HG03460 (cell line): ENCODE results near the gene ZNF629.

Source experiments
- ATAC-seq: cut with Tn5 transposase; IDR thresholded peaks from one replicate; pipeline ENCODE4 v1.9.1; 2021; ENCODE audit not compliant: unreplicated experiment

The ZNF629 gene

DNA sequence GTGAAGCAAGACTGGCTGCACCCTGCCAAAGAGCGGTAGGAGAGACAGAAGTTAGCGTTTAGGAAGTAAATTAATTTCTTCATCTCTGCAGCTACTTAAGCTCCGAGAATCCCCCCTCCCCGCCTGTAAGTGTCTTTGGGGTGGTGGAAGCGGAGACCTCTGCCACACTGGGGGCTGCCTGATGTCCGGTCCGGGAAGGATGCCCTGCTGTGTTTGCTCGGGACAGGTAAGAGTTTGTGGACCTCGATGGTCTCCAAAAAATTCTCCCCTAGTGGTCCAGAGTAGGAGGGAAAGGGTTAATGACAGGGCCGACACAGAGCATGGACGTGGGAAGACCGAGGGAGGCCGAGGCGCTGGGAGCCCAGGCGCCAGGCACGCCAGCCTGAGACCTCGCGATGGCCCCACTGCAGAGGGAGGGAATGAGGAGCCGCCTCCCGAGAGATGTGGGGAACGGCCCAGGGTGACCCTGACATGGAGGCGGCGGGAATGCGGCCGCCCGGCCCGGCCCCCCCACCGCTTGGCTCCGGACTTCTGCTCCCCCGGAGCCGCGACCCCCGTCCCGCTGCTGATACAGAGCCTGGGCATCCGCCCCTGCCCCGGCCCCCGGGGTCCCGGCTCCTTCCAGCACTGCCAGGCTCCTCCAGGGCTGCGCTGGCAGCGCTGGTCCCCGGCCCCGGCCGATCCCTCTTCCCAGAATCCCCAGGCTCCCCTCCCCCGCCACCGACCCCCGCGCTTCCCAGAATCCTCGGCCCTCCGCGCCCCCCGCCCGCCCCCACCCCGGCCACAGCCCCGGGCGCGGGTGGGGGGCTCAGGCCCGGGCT, 680 bp downstream of the ZNF629 start:
- no peak for ATAC-seq

DNA sequence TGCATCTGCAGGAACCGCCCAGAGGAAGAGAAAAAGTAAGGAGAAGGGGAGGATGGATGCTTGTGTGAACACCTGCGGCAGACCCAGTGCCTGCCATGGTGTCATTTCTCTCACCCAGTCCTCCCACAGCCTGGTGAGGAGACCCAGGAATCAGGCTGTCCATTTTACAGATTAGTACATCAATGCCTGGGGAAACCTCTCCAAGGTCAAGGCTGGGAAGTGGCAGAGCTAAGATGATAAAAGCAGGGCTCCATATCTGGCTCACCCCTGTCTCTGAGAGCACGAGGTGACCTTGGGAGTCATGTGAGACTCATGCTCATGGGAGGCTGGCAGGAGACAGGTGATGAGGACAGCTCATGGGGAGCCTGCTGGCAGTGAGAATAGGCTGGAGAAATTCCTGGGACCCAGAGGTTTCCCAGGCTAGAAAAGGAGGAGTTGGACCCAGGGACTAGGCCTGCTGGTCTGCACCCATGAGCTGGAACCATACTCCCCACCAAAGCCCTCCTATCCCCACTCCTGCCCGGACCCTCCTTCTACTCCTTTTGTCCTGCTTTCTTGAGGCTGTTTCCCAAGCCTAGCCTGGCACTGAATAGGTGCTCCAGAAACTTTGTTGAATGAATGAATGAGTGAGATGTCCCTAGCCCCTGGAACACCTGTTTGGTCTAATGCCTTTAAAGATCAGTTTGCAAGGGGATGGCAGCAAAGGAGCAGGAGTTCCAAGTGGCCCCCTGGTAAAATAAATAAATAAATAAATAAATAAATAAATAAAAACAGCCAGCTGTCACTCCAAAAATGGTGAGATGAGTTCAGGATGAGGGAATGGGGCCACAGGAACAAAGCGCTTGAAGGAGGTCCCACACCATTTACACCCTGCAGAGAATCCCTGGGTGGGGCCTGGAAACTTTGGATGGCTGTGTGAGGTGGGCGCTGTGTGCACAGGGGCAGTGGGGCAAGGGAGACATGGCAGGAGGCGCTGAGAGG, 1.6 kb downstream of the ZNF629 start:
- no peak for ATAC-seq

DNA sequence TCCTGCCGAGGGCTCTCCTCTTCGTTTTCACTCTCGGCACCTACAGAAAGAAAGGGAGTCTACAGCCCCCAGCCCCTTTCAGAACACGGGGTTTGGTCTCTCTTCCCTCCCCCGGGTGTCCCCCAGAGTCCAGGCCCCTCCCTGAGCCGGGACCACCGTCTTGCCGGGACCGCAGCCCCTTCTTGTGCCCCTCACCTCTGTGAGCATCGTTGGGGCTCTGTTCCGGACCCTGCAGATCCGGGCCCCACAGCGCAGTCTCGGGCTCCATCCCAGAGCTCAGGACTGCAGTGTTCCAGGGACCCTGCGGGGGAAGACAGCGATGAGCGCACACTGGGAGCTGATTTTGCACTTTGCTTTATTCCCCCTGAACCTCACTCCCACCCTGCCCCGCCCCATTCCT, 2.8 kb downstream of the ZNF629 start:
- ATAC-seq: no peak

DNA sequence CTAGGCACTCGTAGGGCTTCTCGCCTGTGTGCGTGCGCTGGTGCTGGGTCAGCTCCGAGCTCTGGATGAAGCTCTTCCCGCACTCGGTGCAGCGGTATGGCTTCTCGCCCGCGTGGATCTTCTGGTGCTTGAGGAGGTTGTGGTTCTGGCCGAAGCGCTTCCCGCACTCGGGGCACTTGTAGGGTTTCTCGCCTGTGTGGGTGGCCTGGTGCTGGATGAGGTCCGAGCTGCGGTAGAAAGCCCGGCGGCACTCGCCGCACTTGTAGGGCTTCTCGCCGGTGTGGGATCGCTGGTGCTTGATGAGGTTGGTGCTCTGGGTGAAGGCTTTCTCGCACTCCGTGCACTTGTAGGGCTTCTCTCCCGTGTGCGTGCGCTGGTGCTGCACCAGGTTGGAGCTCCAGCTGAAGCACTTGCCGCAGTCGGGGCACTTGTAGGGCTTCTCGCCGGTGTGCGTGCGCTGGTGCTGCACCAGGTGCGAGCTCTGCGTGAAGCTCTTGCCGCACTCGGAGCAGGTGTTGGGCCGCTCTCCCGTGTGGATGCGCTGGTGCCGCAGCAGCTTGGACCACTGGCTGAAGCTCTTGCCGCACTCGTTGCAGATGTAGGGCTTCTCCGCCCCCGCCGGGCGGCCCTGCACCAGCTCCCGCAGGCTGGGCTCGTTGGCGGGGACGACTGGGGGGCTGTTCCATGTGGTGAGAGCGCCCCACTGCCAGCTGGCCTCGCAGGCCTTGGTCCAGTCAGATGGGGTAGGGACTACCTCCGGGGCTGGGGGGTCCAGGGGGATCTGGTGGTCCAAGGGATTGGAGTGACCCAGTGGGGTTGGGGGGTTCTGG, 3.5 kb downstream of the ZNF629 start:
- ATAC-seq: no peak

DNA sequence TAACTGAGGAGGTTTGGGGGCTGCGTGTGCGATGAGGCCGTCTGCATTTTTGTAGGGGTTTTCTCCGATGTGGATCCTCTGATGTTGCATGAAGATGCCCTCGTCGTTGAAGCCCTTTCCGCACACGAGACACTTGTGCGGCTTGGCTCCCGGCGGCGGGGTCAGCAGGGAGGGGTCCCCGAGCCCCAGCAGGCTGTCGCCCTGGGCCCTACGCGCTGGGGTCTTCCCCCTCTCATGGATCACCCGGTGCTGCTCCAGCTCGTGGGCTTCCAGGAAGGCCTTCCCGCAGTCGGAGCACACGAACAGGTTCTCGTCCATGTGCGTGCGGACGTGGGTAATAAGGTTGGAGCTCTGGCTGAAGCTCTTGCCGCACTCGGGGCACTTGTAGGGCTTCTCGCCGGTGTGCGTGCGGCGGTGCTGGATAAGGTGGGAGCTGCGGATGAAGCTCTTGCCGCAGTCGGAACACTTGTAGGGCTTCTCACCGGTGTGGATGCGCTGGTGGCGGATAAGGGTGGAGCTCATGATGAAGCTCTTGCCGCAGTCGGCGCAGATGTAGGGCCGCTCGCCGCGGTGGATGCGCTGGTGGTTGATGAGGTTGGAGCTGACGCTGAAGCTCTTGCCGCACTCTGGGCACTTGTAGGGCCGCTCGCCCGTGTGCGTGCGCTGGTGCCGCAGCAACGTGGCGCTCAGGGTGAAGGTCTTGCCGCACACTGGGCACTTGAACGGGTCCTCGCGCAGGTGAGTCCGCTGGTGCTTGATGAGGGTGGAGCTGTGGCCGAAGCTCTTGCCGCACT, 4.3 kb downstream of the ZNF629 start:
- no peak for ATAC-seq

DNA sequence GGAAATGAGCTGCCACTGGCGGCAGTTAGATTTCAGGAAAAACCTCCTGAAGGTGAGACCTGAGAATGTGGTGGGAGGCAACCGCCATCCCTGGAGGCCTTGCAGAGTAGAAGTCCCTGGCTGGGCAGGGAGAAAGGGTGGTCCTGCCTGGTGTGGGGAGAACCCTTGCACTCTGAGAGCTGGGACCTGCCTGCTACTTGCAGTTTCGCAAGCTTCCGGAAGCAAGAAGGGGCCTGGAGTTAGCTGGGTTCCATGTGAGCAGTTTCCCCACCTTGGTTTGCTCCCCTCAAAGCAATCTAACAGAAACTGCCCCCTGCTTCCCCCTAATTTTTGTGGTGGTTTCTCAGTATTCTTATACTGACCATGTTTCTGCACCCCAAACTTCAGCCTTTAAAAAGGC, 6.5 kb downstream of the ZNF629 start:
- ATAC-seq: no peak

DNA sequence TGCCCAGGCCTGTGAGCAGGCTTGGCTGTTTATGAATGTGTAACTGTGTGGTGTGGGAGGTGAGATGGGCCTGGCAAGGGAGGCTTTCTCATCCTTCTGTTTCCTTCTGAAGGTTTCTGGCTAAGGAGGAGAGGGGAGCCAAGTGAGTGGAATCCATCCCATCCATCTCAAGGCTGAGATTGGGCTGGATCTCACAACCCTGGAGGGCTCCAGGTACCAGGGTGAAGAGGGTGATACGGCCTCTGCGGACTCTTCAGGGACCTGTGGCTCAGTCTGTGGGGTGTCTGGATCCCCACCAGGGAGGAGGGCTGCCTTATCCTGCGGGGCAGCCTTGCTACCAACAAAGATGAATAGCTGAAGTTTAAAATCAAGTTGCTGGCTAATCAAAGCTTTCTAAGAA, 7.0 kb downstream of the ZNF629 start:
- ATAC-seq: no peak

DNA sequence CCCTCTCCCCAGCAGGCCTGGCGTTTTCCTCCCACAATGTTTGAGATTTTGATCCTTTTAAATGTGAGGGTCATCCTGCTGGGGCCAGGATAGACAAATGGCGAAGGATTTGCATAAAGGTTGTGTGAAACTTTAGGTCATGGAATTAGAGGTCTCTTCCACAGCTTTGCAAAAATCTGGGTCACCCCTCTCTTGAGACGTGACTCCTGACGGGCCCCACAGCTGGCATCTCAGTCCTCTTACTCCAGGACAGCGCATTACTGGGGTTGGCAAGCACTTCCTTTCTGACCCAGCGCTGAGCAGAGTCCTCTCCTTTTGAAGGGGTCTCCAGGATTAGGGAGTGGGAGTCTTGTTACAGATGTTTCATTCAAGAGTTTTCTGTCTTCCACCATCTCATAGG, 7.4 kb downstream of the ZNF629 start:
- ATAC-seq: no peak

DNA sequence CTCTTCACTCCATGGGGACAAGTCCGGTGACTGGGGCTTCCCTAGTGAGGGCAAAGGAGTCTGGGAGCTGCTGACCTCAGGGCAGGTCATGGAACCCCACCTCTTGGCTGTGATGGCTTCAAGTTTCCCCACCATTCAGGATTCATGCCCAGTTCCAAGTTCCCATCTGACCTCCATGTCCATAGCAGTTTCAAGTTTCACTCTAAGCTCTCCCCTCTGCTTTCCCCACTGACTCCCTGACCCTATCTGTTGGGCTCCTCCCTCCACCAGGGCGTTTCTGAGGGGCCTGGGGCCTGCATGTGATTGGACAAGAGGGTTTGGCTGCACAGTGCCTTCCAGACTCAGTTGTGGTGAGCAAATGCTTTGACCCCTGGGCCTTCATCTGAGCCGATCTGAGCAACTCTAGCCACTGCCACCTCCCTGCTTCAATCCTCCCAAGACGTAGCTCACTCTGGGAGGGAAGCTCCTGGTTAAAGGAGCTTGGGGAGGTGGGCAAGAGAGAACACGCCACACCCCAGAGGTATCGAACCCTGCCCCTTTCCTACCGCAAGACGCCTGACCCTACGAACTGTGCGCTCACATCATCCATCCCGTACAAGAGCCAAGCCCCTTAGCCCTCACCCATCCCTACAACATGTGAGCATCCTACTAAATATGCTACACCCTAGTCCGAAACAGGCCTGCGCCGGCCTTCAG, 8.3 kb downstream of the ZNF629 start:
- no peak for ATAC-seq

DNA sequence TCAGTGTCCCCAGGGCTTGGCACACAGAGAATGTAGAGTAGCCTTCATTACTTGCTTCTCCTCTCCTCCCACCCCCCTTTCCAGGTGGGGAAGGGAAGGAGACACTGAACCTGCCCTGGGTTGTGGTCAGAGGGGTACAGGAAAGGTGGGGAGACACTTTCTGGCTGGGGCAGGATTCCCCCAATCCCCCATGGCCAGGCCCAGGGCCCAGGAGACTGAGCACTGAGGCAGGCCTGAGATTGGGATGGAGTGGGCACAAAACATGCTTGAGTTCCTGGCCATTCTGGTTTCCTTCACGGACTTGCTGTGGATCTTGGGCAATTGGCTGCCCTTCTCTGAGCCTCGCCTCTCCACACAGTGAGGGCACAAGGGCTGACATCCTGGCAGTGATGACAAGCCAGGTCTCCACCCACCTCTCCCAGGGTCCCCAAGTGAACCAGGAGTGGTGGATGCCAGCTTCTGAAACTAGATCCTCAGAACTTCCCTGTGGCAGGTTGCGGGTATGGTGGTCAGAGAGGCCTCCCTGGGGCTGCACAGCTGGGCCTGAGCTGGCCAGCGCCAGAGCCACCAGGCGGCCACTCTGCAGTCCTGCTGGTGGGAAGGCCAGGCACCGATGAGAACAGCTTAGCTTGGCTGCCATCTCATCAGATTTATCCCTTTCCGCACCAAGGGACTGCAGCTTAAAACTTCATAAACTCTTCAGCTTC, 9.3 kb downstream of the ZNF629 start:
- ATAC-seq: no peak

DNA sequence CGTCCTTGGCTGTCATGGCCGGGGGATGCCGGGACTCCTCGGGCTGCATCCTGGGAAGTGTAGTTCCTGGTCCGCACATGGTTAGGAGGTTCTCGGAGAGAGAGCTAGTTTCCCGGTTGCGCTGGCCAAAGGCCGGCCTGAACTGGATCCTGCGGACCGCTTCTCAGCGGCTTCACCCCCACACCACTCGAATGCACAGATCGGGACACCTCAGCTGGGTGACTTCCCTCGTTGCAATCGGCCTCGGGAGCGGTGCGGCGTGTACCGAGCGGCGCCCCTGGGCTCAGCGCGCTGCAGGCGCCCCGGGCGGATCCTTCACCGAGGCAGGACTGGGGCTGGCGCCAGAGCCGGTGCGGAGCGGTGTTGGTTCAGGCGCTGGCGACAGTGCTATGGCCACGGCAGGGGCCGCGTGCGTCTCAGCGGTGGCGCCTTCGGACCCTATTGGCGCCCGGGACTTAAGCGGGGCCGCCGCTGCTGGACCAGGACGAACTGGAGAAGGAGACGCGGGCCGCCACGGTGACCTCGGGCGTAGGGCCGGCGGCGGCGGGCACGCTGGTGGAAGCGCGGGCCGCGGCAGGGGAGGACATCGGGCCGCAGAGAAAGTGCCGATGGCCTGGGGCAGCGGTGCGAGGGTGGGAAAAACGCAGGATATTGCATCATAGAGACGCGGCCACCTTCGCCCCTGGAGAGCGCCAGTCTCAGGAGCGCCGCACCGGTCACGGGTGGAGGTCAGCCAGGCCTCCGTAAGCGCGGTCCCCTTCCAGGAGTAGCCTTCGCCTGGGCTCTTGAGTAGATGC, 11.4 kb downstream of the ZNF629 start:
- ATAC-seq: peak; percentile 61

DNA sequence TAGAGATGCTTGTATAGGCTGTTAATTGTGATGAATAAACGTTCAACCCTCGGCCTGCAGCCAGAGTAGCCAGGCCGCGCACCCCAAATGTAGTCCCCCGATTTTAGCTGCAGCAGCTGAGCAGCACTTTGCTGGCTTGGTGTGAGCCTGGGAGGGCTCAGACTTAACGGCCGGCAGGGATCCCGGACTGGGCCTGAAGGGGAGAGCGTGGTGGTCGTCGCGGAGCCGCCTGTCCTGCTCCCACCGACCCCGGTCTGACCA, 11.9 kb downstream of the ZNF629 start:
- ATAC-seq: no peak

DNA sequence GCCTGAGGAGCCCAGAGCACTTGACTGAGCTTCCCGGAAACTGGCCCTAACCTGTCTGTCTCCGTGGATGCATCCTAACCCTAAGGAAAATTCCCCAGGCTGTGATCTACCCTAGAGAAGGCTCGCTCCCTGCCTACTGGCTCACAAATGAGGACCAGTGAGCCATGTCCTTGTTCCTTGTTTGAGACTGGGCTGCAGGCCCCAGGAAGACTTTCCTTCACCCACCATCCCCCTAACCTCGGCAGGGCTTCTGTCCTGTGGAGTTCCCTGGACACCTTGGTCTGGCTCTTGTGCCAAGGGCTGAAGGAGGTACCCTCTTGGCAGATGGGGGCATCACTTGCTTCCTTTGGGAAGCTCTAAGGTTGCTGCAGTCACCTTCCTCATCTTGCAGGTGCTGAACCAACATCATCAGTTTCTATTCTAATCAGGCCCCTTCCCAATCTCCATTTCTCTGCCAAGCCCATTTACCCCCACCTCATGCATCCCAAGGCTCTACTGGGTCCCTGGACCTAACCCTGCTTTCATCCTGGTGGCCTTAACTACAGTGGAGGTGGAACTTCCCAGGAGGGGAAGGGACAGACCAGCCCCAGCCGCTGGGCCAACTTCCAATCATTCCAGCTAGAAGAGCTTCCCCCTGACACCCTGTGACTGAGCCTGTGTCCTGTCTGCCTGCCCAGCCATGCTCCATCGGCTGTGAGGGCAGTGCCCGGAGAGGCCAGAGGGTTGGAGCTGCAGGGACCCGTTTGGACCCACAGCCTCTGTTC, 12.5 kb downstream of the ZNF629 start:
- ATAC-seq: no peak

DNA sequence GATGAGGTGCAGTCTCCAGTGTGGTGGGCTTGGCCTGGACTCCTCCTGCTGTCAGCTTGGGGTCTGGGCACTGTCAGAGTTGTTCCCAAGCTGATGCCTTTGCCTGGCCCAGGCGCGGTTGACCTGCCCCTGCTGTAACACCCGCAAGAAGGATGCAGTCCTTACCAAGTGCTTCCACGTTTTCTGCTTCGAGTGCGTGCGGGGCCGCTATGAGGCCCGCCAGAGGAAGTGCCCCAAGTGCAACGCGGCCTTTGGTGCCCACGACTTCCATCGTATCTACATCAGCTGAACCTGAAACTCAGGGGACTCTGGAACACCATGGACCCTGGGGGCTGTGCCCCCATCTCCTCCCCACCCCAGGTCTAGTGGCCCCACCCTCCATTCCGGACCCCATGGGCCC, 13.2 kb downstream of the ZNF629 start:
- ATAC-seq: no peak

DNA sequence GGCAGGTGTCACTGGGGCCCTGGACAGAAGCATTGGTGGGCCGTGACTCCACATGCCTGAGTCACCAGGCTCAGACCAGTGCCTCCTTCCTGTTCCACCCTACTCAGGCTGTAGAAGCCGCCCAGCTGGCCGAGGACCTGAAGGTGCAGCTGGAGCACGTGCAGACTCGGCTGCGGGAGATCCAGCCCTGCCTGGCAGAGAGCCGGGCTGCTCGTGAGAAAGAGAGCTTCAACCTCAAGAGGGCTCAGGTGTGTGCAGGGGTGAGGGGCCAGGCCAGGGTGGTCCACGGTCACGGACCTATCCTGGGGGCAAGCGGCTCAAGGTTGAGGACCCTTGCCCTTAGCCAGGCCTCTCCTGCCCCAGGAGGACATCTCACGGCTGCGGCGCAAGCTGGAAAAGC, 15.3 kb downstream of the ZNF629 start:
- no peak for ATAC-seq

DNA sequence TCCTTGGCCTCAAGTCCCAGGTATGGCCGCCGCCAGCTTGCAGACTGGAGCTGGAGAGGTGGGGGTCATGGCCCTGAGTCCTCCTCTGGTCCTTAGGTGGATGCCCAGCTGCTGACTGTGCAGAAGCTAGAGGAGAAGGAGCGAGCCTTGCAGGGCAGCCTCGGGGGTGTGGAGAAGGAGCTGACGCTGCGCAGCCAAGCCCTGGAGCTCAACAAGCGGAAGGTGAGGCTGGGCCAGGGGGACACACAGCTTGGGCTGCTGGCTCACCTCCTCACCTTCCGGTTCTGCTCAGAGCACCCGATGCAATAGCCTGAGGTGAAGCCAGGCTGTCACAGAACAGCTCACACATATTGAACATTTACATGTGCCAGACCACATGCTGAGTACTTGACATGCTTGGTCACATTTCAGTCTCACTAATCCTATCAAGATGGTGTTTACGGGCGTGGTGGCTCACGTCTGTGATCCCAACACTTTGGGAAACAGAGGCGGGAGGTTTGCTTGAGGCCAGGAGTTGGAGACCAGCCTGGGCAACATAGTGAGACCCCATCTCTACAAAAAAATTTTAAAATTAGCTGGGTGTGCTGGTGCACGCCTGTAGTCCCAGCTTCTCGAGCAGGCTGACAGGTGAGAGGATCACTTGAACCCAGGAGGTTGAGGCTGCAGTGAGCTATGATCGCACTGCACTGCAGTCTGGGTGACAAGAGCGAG, 17.5 kb downstream of the ZNF629 start:
- no peak for ATAC-seq

DNA sequence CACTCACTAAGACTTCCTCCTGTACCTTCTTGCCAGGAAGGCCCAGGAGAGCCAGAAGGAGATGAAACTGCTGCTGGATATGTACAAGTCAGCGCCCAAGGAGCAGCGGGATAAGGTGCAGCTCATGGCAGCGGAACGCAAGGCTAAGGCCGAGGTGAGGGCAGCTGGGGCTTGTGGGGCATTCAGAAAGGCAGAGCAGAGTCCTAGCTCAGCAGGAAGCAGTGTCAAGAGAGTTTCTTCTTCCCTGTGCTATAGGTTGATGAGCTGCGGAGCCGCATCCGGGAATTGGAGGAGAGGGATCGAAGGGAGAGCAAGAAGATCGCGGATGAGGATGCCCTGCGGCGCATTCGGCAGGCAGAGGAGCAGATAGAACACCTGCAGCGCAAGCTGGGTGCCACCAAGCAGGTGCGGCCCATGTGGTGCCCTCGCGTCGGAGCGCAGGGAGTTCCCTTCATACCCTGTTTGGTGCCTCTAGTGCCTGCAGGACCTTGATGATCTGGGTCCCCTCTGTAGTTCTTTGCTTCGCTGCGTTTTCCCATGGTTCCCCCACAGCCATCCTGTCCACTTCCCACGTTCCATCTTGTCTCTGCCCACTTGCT, 18.3 kb downstream of the ZNF629 start:
- ATAC-seq: no peak
